OCI-LY3 (cell line): ENCODE data around the gene IL37.

Source experiments
- CTCF ChIP-seq: fragments of 200-600, 300-600 bp; sonication (generic); IDR thresholded peaks from 2 replicates; pipeline ENCODE4 v1.5.1; 2014; ENCODE audit warnings: antibody characterized with exemption, low read length, low read depth
- EZH2phosphoT487 ChIP-seq: fragments of 200-600 bp; shearing (Covaris generic); IDR thresholded peaks from 2 replicates; pipeline ENCODE4 v1.6.1; 2018; ENCODE audit warnings: antibody characterized with exemption, mixed run types, low read depth

- no peak for TF ChIP-seq CTCF
- no peak for TF ChIP-seq EZH2phosphoT487
Measured at GRCh38 chr2:112957511-112957910, 46.5 kb downstream of the IL37 start.
